GM12875 (cell line): ENCODE data around the gene UPF1.

Experiments
- H3K4me3 ChIP-seq: one replicate; pipeline ENCODE4 v1.5.1; 2011; ENCODE audit warnings: low read depth, low read length, control low read depth
- TF ChIP-seq, protein P1 (sequence below): IDR thresholded peaks from 2 replicates; pipeline ENCODE4 v1.5.1; 2011; ENCODE audit warnings: low read depth, mild to moderate bottlenecking, control low read depth, inconsistent platforms, low read length, moderate library complexity, borderline replicate concordance; ENCODE audit not compliant: insufficient read depth

Gene UPF1

DNA sequence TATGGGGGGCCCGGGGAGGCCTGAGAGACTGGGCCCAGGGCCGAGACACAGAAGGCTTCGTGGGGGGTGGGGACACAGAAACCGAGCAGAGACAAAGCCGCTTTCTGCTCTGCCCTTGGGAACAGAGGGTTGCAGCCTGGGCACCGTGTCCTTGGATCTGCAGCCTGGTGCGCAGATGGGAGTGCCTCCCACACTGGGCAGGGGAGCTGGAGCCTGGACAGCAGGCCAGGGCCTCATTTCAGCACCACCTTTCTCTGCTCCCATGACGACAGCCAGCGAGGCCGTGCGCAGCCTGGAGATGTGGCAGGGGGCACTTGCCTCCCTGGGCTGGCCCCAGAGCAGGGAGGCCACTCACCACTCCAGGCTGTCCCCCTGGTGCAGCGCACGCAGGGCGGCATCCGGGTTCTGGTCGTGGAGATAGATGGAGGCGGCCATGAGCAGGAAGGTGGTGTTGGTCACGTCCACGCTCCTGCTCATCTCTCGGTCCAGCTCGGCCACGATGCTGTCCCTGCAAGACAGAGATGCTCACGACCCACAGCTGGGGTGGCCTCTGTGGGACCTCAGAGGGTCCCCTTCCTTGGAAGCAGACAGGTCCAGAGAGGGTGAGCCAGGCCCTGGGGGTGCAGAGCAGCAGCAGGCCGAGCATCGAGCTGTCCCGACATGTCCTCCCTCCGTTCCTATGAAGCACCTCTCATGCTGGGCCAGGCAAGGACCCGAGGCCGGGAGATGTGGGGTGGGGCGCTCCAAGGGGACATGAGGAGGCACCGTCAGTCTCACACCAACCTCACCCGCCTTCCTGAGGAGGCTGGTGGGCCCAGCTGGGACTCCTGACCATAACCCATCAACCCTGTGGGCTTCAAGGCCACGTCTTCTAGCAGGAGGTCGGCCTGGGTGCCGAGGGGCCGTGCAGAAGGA lies 75.1 kb downstream of the UPF1 start:
- TF ChIP-seq, protein P1, sequence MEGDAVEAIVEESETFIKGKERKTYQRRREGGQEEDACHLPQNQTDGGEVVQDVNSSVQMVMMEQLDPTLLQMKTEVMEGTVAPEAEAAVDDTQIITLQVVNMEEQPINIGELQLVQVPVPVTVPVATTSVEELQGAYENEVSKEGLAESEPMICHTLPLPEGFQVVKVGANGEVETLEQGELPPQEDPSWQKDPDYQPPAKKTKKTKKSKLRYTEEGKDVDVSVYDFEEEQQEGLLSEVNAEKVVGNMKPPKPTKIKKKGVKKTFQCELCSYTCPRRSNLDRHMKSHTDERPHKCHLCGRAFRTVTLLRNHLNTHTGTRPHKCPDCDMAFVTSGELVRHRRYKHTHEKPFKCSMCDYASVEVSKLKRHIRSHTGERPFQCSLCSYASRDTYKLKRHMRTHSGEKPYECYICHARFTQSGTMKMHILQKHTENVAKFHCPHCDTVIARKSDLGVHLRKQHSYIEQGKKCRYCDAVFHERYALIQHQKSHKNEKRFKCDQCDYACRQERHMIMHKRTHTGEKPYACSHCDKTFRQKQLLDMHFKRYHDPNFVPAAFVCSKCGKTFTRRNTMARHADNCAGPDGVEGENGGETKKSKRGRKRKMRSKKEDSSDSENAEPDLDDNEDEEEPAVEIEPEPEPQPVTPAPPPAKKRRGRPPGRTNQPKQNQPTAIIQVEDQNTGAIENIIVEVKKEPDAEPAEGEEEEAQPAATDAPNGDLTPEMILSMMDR, result no peak
- no peak overlapping the region for H3K4me3 ChIP-seq

DNA sequence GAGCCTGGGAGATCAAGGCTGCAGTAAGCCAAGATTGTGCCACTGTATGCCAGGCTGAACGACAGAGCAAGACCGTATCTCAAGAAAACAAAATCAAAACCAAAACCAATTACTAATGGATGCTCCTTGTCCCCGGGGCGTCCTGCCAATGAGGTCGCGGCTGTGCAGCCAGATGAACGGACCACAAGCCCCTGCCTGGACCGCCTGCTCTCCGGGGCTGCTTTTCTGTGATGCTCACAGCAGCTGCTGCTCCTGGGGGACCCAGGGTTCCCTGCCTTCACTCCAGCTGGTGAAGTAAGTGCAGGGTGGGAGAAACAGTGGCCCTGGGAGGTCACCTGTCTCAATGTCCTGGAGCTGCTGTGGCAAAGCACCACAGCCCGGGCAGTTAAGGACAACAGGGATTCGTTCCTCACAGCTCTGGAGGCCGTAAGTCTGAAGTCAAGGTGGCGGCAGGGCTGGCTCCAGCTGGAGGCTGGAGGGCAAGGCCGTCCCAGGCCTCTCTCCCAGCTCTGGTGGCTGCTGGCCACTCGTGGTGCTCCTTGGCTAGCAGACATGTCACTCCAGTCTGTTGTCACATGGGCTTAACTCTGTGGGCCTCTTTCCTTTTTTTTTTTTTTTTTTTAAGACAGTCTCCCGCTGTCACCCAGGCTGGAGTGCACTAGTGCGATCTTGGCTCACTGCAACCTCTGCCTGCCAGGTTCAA lies 77.3 kb downstream of the UPF1 start:
- TF ChIP-seq, protein P1, result no peak
- no peak overlapping the region for H3K4me3 ChIP-seq

DNA sequence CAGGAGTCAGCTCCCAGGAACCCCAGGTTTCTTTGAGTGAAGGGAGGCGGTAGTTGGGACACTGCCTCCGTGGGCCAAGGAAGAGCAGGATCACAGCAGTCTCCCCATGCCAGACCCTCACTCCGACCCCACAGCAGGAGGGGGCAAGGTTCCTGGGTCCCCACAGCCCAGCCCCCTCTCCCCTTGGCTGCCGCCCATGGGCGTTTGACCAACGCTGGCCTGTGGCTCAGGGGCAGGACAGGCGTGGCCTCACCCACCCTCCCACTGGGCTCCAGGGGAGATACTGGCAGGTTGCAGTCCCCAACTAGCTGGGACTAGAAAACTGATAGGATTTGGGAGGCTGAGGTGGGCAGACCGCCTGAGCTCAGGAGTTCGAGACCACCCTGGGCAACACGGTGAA lies 78.3 kb downstream of the UPF1 start:
- no peak overlapping the region for H3K4me3 ChIP-seq
- TF ChIP-seq, protein P1, result no peak

DNA sequence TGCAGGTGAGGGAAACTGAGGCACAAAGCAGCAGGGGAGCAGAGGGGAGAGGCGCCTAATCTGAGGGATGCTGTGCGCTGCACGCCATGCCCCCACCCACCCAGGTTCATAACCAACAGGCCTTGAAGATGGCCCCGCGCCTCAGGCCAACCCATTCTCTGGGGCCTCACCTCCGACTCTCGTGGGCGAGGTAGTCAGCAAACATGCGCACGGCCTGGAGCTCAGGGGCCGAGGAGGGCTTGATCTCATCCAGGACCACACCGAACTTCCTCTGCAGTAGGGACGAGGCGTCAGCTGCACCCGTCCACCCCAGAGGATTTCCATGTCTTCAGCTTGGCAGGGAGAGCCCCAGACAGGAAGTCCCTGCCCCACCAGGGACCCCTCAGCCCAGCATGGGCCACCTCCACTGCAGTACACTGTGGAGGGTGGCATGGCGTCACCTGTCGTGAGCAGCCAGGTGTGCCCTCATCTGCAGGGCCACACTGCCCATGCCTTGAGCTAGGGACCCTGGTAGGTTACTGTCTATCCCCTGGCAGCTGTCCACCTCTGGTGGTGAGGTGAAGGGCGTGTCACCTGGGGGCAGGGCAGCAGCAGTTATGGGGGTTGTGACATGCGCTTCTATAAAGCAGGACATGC lies 79.2 kb downstream of the UPF1 start:
- H3K4me3 ChIP-seq, result no peak overlapping the region
- TF ChIP-seq, protein P1, result no peak

DNA sequence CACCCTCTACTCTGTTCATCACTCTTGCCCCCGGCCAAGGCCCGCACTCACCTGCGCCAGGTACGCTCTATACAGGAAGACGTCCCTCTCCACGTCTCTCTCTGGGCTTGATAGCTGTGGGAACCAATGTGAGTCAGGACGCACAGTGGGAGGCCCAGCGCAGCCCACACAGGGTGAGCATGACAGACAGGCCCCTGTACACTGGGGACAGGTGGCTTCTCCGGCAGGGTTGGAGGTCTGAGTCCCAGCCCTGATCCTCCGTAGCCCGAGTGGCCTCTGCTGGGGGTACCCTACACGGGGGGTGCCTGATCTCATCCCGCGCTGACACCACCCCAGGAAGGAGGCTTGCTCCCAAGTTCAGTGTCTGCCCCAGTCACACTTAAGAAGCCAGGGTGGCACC lies 81.2 kb downstream of the UPF1 start:
- H3K4me3 ChIP-seq, result no peak overlapping the region
- TF ChIP-seq, protein P1, result no peak

DNA sequence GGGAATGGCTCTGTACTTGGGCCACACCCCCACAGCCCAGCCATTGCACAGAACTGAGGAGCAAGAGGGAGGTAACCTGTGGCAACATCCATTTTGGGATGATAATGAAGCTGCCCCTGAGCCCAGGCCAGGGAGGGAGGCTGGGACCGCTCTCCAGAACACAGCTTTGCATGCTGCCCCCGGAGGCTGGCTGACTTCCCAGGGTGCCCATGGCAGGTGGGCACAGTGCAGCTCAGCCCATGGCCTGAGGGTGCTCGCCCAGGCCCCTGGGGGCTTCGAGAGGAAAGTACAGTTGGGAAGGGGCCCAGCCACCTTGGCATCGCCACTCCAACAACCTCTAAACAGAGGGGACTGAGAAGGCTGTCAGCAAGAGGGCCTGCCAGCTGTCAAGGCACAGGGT lies 81.7 kb downstream of the UPF1 start:
- TF ChIP-seq, protein P1, result no peak
- H3K4me3 ChIP-seq, result no peak overlapping the region
